Stimulated activated naive CD8-positive, alpha-beta T cell treated with anti-CD3 and anti-CD28 coated beads, Interleukin-15, Interleukin-2, amounts not matched to agents 100 ng/mL and 50 ng/mL, for 24 hours (primary cell): Measurements from ENCODE around the gene TEDC1.
"Not testable (repeated sequence)": the region's sequence is repeated elsewhere in the genome, so short reads cannot be mapped to it uniquely, and the experiment has no call there.

Experiments used
- H3K27ac Mint-ChIP-seq: one replicate; pipeline ENCODE4 v1.8.0; 2021; ENCODE audit warnings: mild to moderate bottlenecking, mixed read lengths
- H3K27me3 Mint-ChIP-seq: one replicate; pipeline ENCODE4 v1.8.0; 2021; ENCODE audit warnings: mixed read lengths
- H3K36me3 Mint-ChIP-seq: one replicate; pipeline ENCODE4 v1.8.0; 2021; ENCODE audit warnings: low read depth, mixed read lengths
- H3K4me1 Mint-ChIP-seq: one replicate; pipeline ENCODE4 v1.8.0; 2021; ENCODE audit warnings: low read depth, mixed read lengths
- H3K4me3 Mint-ChIP-seq: one replicate; pipeline ENCODE4 v1.8.0; 2021; ENCODE audit warnings: mild to moderate bottlenecking, mixed read lengths
- H3K9me3 Mint-ChIP-seq: one replicate; pipeline ENCODE4 v1.8.0; 2021; ENCODE audit warnings: mixed read lengths

Gene TEDC1

DNA sequence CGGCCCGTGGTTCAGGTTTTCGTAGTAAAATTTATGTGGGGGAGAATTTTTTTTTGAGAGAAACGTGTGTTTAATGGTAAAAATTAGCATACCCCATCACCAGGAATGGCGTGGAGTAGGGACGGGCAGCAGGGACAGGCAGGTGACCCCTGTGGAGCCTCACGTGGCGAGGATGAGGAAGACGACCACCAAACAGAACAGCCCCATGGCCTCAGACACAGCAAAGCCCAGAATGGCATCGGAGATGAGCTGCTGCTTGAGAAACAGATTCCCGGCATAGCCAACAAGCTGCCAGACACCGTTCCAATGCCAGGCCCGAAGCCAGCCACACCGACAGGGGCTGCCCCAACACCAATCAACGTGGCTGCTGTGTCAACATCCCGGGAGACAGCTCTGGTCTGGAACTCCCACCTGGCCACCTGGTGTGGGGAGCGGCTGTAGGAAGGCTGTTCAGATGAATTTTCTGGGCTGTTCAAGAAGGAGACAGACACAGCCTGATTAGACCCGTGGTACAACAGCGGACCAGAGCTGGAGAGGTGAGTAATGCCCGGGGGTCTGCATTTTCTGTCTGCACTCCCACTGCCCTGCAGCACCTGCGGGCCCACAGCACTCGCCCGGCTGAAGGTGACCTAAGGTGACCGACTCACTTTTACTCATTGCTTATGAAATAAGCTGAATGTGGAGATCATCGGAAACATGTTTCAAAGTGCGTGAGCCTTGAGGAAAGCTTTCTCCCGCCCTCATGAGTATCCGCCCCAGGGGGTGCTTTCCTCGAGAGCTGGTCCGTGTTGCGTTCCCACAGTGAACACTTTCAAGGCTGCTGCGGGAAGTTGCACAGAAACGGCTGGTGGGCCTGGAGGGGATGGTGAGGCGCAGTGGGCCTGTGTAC, 45.9 kb downstream of the TEDC1 start:
- Mint-ChIP-seq H3K4me3 (no peak overlapping the region), H3K27me3 (peaks cover 4% of the 10 kb centered on the region), H3K9me3 (no peaks in the 10 kb centered on the region), H3K4me1 (peaks cover 7% of the 10 kb centered on the region), H3K36me3 (no peaks in the 10 kb centered on the region), H3K27ac (no peak overlapping the region)

DNA sequence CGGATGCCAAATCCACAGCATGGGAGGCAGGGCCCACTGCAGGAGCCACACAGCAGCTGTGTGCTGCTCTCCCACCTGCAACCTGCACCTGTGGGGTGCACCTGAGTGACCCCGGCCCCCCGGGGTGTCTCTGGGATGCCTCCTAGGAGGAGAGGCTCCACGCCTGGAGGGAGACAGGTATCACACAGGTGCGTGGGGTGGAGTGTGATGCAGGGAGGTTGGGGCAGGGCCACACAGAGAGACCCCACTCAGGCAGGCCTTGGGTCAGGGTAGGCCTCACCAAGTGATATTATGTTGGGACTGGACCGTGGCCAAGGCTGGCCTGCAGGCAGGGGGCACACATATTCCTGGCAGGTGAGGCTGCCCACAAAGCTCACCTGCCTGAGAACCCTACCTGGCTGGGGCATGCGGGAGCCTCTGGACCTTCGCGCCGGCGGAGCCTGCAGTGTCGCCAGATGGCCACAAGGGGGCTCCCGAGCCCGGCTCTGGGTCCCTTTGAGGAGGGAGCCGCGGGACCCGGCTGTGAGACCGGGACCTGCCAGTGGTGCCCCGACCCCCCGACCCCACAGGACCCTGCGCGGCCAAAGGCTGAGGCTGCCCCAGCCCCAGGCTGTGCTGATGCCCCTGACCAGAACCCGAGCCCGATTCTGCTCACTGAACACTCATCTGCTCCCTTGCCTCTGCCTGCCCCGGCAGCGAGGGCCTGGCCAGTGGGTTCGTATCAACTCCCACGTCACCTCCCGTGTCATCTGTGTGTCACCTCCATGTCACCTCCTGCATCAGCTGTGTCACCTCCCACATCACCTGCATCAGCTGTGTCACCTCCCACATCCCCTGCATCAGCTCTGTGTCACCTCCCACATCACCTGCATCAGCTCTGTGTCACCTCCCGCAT, 46.8 kb downstream of the TEDC1 start:
- Mint-ChIP-seq H3K27ac (no peak overlapping the region), H3K4me1 (peaks cover under 1% of the 10 kb centered on the region), H3K4me3 (no peak overlapping the region), H3K36me3 (no peaks in the 10 kb centered on the region), H3K9me3 (no peaks in the 10 kb centered on the region), H3K27me3 (peaks cover 4% of the 10 kb centered on the region)

DNA sequence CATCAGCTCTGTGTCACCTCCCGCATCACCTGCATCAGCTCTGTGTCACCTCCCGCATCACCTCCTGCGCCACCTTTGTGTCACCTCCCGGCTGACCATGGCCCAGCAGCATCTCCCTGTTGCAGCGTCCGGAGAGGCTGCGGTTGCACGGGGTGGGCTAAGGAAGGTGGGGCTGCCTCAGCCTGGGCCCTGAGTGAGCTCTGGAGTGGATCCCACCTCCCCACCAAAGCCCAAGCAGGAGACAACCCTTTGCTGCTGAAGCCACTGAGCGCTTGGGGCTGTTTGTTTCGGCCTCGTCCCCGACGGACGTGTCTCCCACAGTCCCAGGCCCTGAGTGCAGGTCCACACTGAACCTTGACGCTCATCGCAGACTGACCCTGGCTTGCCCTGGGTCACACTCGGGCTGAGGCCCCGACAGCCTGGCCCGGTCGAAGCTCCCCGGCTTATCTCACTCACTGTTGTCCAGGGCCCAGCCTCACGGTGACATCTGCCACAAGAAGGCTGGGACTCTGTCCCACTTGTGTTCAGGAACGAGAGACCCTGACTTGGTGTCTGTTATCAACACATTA, 47.5 kb downstream of the TEDC1 start:
- H3K27me3 Mint-ChIP-seq = peaks cover 4% of the 10 kb centered on the region
- H3K27ac Mint-ChIP-seq = no peak overlapping the region
- no peaks in the 10 kb centered on the region for H3K9me3 Mint-ChIP-seq
- no peaks in the 10 kb centered on the region for H3K36me3 Mint-ChIP-seq
- no peaks in the 10 kb centered on the region for H3K4me1 Mint-ChIP-seq
- H3K4me3 Mint-ChIP-seq = no peak overlapping the region

DNA sequence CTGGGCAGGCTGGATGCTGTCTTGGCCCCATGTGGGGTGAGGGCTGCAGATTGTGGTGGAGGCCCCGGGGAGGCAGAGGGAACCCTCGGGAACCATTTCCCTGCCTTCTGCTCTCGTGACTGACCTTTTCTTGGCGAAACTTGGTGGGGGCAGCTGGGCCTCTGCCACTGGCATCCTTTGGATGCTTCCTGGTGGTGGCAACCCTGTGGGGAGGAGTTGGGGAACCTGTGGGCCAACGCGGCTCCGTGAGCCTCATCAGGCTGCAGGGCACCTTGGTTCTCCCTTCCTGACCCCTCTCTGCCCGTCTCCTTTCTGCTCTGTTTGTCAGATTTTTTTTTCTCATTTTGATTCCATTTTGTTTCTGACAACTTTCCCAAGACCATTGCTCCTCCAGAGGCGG, 49.8 kb downstream of the TEDC1 start:
- Mint-ChIP-seq H3K9me3 (no peaks in the 10 kb centered on the region), H3K27ac (no peak overlapping the region), H3K4me3 (no peak overlapping the region), H3K4me1 (no peaks in the 10 kb centered on the region), H3K27me3 (peaks cover 4% of the 10 kb centered on the region), H3K36me3 (no peaks in the 10 kb centered on the region)

DNA sequence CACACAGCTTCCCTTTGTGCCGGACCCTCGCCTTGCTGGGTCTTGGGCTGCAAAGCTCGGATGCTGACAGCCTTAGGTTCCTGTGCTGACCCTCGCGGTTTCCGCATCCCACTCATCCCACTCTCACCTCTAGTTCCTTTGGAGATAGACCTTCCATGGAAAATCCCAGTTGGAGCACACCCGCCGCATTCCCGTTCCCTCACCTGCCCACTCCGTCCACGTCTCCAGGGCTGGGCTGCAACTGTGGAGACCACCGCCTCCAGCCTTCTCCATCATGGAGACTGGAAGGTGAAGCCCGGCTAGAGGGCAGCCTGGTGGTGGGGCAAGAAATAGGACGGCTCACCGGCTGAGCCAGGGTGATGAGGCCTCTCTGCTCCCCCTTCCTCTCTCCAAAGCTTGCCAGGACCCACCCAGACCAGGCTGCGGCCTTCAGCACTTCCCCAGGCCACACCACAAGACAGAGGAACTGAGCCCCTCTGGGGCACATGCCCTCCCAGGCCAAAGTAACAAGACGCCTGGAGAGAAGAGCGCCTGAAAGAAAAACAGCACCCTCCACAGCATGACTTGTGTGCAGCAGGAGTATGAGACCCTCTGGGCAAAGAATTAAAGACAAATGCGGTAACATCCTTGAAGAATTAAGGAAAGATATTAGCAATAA, 50.3 kb downstream of the TEDC1 start:
- Mint-ChIP-seq H3K27me3 (peaks cover 4% of the 10 kb centered on the region), H3K4me1 (no peaks in the 10 kb centered on the region), H3K4me3 (no peak overlapping the region)

DNA sequence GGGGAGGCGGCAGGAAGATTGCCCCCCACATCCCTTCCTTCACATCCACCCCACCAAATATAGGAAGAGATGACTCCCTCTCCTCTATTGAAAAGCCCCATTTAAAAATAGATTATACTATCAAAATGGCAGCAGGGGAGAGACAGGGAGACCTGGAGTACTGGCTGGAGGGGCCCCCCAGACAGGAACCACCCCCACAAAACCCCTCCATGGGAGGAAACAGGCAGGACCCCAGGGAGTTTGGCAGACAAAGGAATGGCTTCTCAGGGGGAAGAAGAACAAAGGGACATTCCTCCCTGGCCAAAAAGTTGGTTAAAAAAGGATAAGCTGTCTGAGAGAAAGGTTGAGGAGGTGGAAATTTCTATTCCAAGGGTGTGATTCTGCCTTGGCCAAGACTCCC, 54.6 kb downstream of the TEDC1 start:
- H3K4me1 Mint-ChIP-seq, H3K27ac Mint-ChIP-seq, H3K36me3 Mint-ChIP-seq, H3K27me3 Mint-ChIP-seq, H3K4me3 Mint-ChIP-seq, H3K9me3 Mint-ChIP-seq: not testable (repeated sequence)

More for the DNA sequence above, 50.3 kb downstream of the TEDC1 start:
- no peak overlapping the region for H3K27ac Mint-ChIP-seq
- no peaks in the 10 kb centered on the region for H3K9me3 Mint-ChIP-seq
- H3K36me3 Mint-ChIP-seq = no peaks in the 10 kb centered on the region

DNA sequence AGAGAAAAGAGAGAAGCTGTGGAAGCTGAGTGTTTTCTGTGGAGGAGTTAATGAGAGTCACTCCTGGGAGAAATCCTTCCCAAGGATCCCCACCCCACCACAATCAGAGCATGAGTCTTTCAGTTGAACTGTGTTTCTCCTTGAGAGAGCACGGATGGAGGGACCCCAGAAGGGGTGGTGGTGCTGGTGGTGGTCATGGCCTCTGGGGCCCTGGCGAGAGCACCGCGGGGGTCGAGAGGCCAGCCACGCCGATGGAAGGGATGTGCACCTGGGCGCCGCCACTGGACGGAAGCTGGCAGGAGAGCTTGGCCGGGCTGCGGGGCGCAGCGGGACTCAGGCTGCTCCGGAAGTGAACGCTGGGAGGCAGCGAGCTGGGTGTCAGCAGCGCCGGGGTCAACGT, 55.4 kb downstream of the TEDC1 start:
- H3K4me1 Mint-ChIP-seq, H3K4me3 Mint-ChIP-seq, H3K36me3 Mint-ChIP-seq, H3K9me3 Mint-ChIP-seq, H3K27ac Mint-ChIP-seq, H3K27me3 Mint-ChIP-seq: not testable (repeated sequence)

DNA sequence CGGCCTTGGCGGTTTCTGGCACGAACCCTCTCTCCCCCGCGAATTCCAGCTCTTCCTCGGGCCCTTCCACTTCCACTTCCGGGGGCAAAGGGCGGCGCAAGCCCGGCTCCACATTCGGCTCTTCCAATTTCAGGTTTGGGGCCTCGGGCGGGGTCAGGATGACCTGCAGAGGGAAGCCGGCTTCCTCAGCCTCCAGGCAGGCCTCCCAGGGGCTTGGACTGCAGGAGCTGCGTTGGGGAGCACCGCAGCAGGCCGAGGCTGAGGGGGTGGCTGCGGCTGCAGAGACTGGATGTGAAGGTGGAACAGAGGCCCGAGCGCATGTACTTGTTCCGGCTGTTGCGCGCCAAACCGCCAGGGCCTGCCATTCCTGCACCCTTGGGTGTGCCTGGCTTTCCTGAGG, 56.0 kb downstream of the TEDC1 start:
- not testable (repeated sequence) for H3K27ac Mint-ChIP-seq, H3K36me3 Mint-ChIP-seq, H3K4me3 Mint-ChIP-seq, H3K27me3 Mint-ChIP-seq, H3K4me1 Mint-ChIP-seq, H3K9me3 Mint-ChIP-seq

DNA sequence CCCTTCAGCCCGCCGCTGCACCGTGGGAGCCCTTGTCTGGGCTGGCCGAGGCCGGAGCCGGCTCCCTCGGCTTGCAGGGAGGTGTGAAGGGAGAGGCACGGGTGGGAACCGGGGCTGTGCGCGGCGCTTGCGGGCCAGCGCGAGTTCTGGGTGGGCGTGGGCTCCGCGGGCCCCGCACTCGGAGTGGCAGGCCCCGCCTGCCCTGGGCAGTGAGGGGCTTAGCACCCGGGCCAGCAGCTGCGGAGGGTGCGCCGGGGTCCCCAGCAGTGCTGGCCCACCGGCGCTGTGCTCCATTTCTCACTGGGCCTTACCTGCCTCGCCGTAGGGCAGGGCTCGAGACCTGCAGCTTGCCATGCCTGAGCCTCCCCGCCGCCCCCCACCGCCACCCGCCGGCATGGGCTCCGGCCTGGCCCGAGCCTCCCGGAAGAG, 56.7 kb downstream of the TEDC1 start:
- Mint-ChIP-seq H3K4me3 (no peak overlapping the region), H3K27me3 (peaks cover 4% of the 10 kb centered on the region), H3K9me3 (no peaks in the 10 kb centered on the region)

More for the DNA sequence above, 56.7 kb downstream of the TEDC1 start:
- no peaks in the 10 kb centered on the region for H3K36me3 Mint-ChIP-seq
- no peaks in the 10 kb centered on the region for H3K4me1 Mint-ChIP-seq
- no peak overlapping the region for H3K27ac Mint-ChIP-seq
